Measurements from ENCODE around the gene YIPF2. TPM values are rescaled to one million over a fixed set of nuclear protein-coding genes. Genes with fewer than 3 reads are reported as not detected.

Gene YIPF2
- total and polyA plus RNA-seq, 2 donors: 28.8 to 40.2 TPM

DNA sequence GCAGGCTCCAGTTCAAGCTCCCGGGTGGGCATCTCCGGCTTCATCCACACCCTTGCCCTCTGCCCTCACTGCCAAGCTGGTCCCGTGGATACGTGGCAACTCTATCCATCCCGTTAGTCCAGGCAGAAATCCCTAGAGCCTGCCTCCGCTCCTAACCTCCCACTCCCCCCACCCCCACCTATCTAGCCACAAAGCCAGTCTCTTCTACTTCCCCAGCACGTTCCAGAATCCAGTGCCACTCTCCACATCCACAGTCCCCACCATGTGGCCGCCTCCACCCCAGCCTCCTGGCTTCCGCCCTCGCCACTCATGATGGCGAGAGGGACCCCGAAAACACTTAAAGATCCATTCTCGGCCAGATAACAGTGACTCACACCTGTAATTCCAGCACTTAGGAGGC lies 3.8 kb downstream of the YIPF2 start:
- peaks cover 52 to 67% of the 10 kb centered on the region in 2 donors for H3K36me3 ChIP-seq (ENCODE audit: control insufficient read depth in 2 of 2, insufficient read depth in 2 of 2, low read length in 1 of 2)
- H3K9me3 ChIP-seq (ENCODE audit: control insufficient read depth in 2 of 2, insufficient read depth in 1 of 2, low read length in 1 of 2): no peaks in the 10 kb centered on the region
- H3K27ac ChIP-seq (ENCODE audit: low read depth in 1 of 2, low read length in 1 of 2): no peak overlapping the region
- DNase-seq (ENCODE audit: low read depth in 6 of 9, low spot score in 9 of 9): no peak
- H3K27me3 ChIP-seq (ENCODE audit: control insufficient read depth in 2 of 2, insufficient read depth in 1 of 2, low read length in 1 of 2): no peaks in the 10 kb centered on the region
- H3K4me3 ChIP-seq (ENCODE audit: low read length in 2 of 2): no peak overlapping the region
- H3K4me1 ChIP-seq (ENCODE audit: control insufficient read depth in 2 of 2, insufficient read depth in 2 of 2, low read length in 2 of 2): peaks cover 9 to 14% of the 10 kb centered on the region in 2 donors
- WGBS: 97% methylated on average over 13 of the region's 13 CpGs

DNA sequence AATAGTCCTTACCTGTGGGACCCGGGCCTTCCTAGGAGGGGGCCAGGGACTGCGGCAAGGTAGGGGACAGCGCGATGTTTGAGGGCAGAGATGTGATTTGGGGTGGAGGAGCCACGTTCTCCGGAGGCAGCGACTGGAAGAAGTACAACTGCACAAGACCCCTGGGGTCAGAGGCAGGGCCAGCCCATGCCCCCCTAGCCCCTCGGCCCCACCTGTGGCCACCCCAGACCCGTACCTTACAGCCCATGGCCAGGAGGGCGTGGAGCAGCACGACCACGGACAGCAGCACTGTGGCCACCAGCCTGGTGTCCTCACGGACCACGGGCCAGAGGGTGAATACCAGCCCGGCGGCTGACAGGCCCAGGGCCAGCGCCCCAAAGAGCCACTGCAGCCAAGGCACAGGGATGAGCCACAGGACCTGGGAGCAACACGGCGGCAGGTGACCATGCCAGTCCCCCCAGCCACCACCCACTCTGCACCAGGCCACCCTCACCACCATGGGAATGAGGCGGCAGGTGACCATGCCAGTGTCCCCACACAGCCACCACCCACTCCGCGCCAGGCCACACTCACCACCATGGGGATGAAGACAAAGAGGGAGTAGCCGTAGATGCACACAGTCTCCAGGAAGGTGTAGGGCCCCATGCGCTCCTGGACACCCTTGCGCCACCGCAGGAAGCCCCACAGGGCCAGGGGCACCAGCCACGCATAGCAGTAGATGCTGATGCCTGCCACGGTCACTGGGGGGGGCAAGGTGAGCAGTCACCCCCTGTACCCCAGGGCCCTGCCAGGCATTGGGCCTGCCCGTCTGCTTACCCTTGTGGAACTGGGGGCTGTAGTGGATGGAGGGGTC lies 5.0 kb downstream of the YIPF2 start:
- Histone ChIP-seq H3K27me3 (ENCODE audit: control insufficient read depth in 2 of 2, insufficient read depth in 1 of 2, low read length in 1 of 2) (no peaks in the 10 kb centered on the region), H3K9me3 (ENCODE audit: control insufficient read depth in 2 of 2, insufficient read depth in 1 of 2, low read length in 1 of 2) (no peaks in the 10 kb centered on the region), H3K27ac (ENCODE audit: low read depth in 1 of 2, low read length in 1 of 2) (no peak overlapping the region), H3K4me3 (ENCODE audit: low read length in 2 of 2) (no peak overlapping the region), H3K4me1 (ENCODE audit: control insufficient read depth in 2 of 2, insufficient read depth in 2 of 2, low read length in 2 of 2) (peaks cover 7 to 10% of the 10 kb centered on the region in 2 donors), H3K36me3 (ENCODE audit: control insufficient read depth in 2 of 2, insufficient read depth in 2 of 2, low read length in 1 of 2) (peaks cover 62 to 73% of the 10 kb centered on the region in 2 donors)
- no peak for DNase-seq (ENCODE audit: low read depth in 6 of 9, low spot score in 9 of 9)
- 98% methylated on average over 29 of the region's 29 CpGs for WGBS

DNA sequence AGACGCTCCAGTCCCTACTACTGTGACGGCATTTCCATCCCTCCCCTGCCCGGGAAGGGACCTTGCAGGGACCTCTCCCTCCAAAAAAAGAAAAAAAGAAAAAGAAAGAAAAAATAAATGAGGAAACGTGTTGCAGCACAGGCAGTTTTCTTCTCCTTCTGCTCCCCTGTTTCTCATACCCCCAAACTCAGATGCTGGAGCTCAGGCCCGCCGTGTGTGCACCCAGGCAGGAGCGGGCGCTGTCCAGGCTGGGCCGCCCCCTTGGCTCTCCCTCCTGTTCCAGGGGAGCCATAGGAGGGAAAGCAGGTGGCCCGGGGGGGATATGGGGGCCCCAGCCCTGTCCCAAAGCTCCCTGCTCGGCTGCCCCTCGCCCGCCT lies 5.8 kb downstream of the YIPF2 start:
- 96% methylated on average over 13 of the region's 13 CpGs for WGBS
- Histone ChIP-seq H3K9me3 (ENCODE audit: control insufficient read depth in 2 of 2, insufficient read depth in 1 of 2, low read length in 1 of 2) (no peaks in the 10 kb centered on the region), H3K36me3 (ENCODE audit: control insufficient read depth in 2 of 2, insufficient read depth in 2 of 2, low read length in 1 of 2) (peaks cover 69 to 71% of the 10 kb centered on the region in 2 donors), H3K4me1 (ENCODE audit: control insufficient read depth in 2 of 2, insufficient read depth in 2 of 2, low read length in 2 of 2) (peaks cover 2 to 4% of the 10 kb centered on the region in 2 donors), H3K4me3 (ENCODE audit: low read length in 2 of 2) (no peak overlapping the region), H3K27me3 (ENCODE audit: control insufficient read depth in 2 of 2, insufficient read depth in 1 of 2, low read length in 1 of 2) (no peaks in the 10 kb centered on the region), H3K27ac (ENCODE audit: low read depth in 1 of 2, low read length in 1 of 2) (no peak overlapping the region)
- no peak for DNase-seq (ENCODE audit: low read depth in 6 of 9, low spot score in 9 of 9)

- Histone ChIP-seq H3K27ac (ENCODE audit: low read depth in 1 of 2, low read length in 1 of 2) (no peak overlapping the region), H3K36me3 (ENCODE audit: control insufficient read depth in 2 of 2, insufficient read depth in 2 of 2, low read length in 1 of 2) (peaks cover 69 to 70% of the 10 kb centered on the region in 2 donors), H3K4me3 (ENCODE audit: low read length in 2 of 2) (no peak overlapping the region), H3K4me1 (ENCODE audit: control insufficient read depth in 2 of 2, insufficient read depth in 2 of 2, low read length in 2 of 2) (no peaks in the 10 kb centered on the region), H3K27me3 (ENCODE audit: control insufficient read depth in 2 of 2, insufficient read depth in 1 of 2, low read length in 1 of 2) (no peaks in the 10 kb centered on the region), H3K9me3 (ENCODE audit: control insufficient read depth in 2 of 2, insufficient read depth in 1 of 2, low read length in 1 of 2) (no peaks in the 10 kb centered on the region)
- DNase-seq (ENCODE audit: low read depth in 6 of 9, low spot score in 9 of 9): no peak
- WGBS: 96% methylated on average over 33 of the region's 33 CpGs
Observed at GRCh38 chr19:10921910-10922637, 6.4 kb downstream of the YIPF2 start.

- Histone ChIP-seq H3K27me3 (ENCODE audit: control insufficient read depth in 2 of 2, insufficient read depth in 1 of 2, low read length in 1 of 2) (no peaks in the 10 kb centered on the region), H3K4me3 (ENCODE audit: low read length in 2 of 2) (no peak overlapping the region), H3K4me1 (ENCODE audit: control insufficient read depth in 2 of 2, insufficient read depth in 2 of 2, low read length in 2 of 2) (no peaks in the 10 kb centered on the region), H3K9me3 (ENCODE audit: control insufficient read depth in 2 of 2, insufficient read depth in 1 of 2, low read length in 1 of 2) (no peaks in the 10 kb centered on the region), H3K36me3 (ENCODE audit: control insufficient read depth in 2 of 2, insufficient read depth in 2 of 2, low read length in 1 of 2) (peaks cover 69 to 70% of the 10 kb centered on the region in 2 donors), H3K27ac (ENCODE audit: low read depth in 1 of 2, low read length in 1 of 2) (no peak overlapping the region)
- WGBS: 97% methylated on average over 43 of the region's 43 CpGs
- no peak for DNase-seq (ENCODE audit: low read depth in 6 of 9, low spot score in 9 of 9)
Observed at GRCh38 chr19:10921199-10921909, 7.1 kb downstream of the YIPF2 start.

- DNase-seq (ENCODE audit: low read depth in 6 of 9, low spot score in 9 of 9): no peak
- Histone ChIP-seq H3K36me3 (ENCODE audit: control insufficient read depth in 2 of 2, insufficient read depth in 2 of 2, low read length in 1 of 2) (peaks cover 69% of the 10 kb centered on the region in 2 donors), H3K9me3 (ENCODE audit: control insufficient read depth in 2 of 2, insufficient read depth in 1 of 2, low read length in 1 of 2) (no peaks in the 10 kb centered on the region), H3K27ac (ENCODE audit: low read depth in 1 of 2, low read length in 1 of 2) (no peak overlapping the region), H3K27me3 (ENCODE audit: control insufficient read depth in 2 of 2, insufficient read depth in 1 of 2, low read length in 1 of 2) (no peaks in the 10 kb centered on the region), H3K4me1 (ENCODE audit: control insufficient read depth in 2 of 2, insufficient read depth in 2 of 2, low read length in 2 of 2) (no peaks in the 10 kb centered on the region), H3K4me3 (ENCODE audit: low read length in 2 of 2) (no peak overlapping the region)
- 98% methylated on average over 16 of the region's 16 CpGs for WGBS
Observed at GRCh38 chr19:10920781-10921180, 7.7 kb downstream of the YIPF2 start.

- Histone ChIP-seq H3K27ac (ENCODE audit: low read depth in 1 of 2, low read length in 1 of 2) (no peak overlapping the region), H3K27me3 (ENCODE audit: control insufficient read depth in 2 of 2, insufficient read depth in 1 of 2, low read length in 1 of 2) (no peaks in the 10 kb centered on the region), H3K4me3 (ENCODE audit: low read length in 2 of 2) (no peak overlapping the region), H3K36me3 (ENCODE audit: control insufficient read depth in 2 of 2, insufficient read depth in 2 of 2, low read length in 1 of 2) (peaks cover 64% of the 10 kb centered on the region in 2 donors), H3K9me3 (ENCODE audit: control insufficient read depth in 2 of 2, insufficient read depth in 1 of 2, low read length in 1 of 2) (no peaks in the 10 kb centered on the region), H3K4me1 (ENCODE audit: control insufficient read depth in 2 of 2, insufficient read depth in 2 of 2, low read length in 2 of 2) (no peaks in the 10 kb centered on the region)
- no peak for DNase-seq (ENCODE audit: low read depth in 6 of 9, low spot score in 9 of 9)
- 97% methylated on average over 10 of the region's 10 CpGs for WGBS
Observed at GRCh38 chr19:10920288-10920655, 8.2 kb downstream of the YIPF2 start.

GRCh38 chr19:10919352-10920287 lies 8.8 kb downstream of the YIPF2 start:
- no peak overlapping the region for H3K27ac ChIP-seq (ENCODE audit: low read depth in 1 of 2, low read length in 1 of 2)
- no peaks in the 10 kb centered on the region for H3K27me3 ChIP-seq (ENCODE audit: control insufficient read depth in 2 of 2, insufficient read depth in 1 of 2, low read length in 1 of 2)
- WGBS: 96% methylated on average over 26 of the region's 26 CpGs
- no peaks in the 10 kb centered on the region for H3K9me3 ChIP-seq (ENCODE audit: control insufficient read depth in 2 of 2, insufficient read depth in 1 of 2, low read length in 1 of 2)
- DNase-seq (ENCODE audit: low read depth in 6 of 9, low spot score in 9 of 9): no peak
- peaks cover 0 to 3% of the 10 kb centered on the region in 2 donors for H3K4me1 ChIP-seq (ENCODE audit: control insufficient read depth in 2 of 2, insufficient read depth in 2 of 2, low read length in 2 of 2)
- H3K36me3 ChIP-seq (ENCODE audit: control insufficient read depth in 2 of 2, insufficient read depth in 2 of 2, low read length in 1 of 2): peaks cover 58 to 59% of the 10 kb centered on the region in 2 donors
- H3K4me3 ChIP-seq (ENCODE audit: low read length in 2 of 2): no peak overlapping the region
